MCF 10A (cell line): ENCODE results near the gene POU6F1. TPM values are rescaled to one million over a fixed set of nuclear protein-coding genes. Genes with fewer than 3 reads are reported as not detected.

Experiments
- BruUV-seq: library from RNA; stranded (reverse); fragments of 400-500 nt; replicated peaks from 2 replicates; lab custom pipeline; 2021; lab: Mats Ljungman, UMichigan
- CTCF ChIA-PET: fragments of 300-600 bp; sonication (Branson Sonifier 250); formaldehyde crosslinking; extraction: SDS; loops from one replicate; lab custom pipeline; 2021; ENCODE audit warnings: antibody characterized with exemption, inconsistent platforms; lab: Yijun Ruan, JAX
- POLR2A ChIA-PET: fragments of 300-600, 350-650 bp; sonication (Branson Sonifier 250); formaldehyde crosslinking; extraction: SDS; loops from one replicate; lab custom pipeline; 2020; ENCODE audit warnings: antibody characterized with exemption, inconsistent platforms; lab: Yijun Ruan, JAX
- DNase-seq: peaks from one replicate; pipeline ENCODE4 v3.0.0-alpha.2; 2018; ENCODE audit not compliant: unreplicated experiment
- H3K27ac Mint-ChIP-seq: one replicate; pipeline ENCODE4 v1.8.0; 2022; ENCODE audit warnings: mild to moderate bottlenecking, low read depth, mixed read lengths; ENCODE audit not compliant: unreplicated experiment
- H3K27me3 Mint-ChIP-seq: one replicate; pipeline ENCODE4 v1.8.0; 2022; ENCODE audit warnings: mixed read lengths; ENCODE audit not compliant: insufficient read depth, unreplicated experiment
- H3K36me3 Mint-ChIP-seq: one replicate; pipeline ENCODE4 v1.8.0; 2022; ENCODE audit warnings: mild to moderate bottlenecking, moderate library complexity, mixed read lengths; ENCODE audit not compliant: insufficient read depth, unreplicated experiment
- H3K4me1 Mint-ChIP-seq: one replicate; pipeline ENCODE4 v1.8.0; 2022; ENCODE audit warnings: mixed read lengths; ENCODE audit not compliant: insufficient read depth, unreplicated experiment
- H3K4me3 Mint-ChIP-seq: one replicate; pipeline ENCODE4 v1.8.0; 2022; ENCODE audit warnings: mild to moderate bottlenecking, moderate library complexity, mixed read lengths; ENCODE audit not compliant: unreplicated experiment
- H3K9me3 Mint-ChIP-seq: one replicate; pipeline ENCODE4 v1.8.0; 2022; ENCODE audit warnings: mixed read lengths; ENCODE audit not compliant: unreplicated experiment
- CTCF ChIP-seq: fragments of 200-600 bp; IDR thresholded peaks from one replicate; pipeline ENCODE4 v1.8.0; 2022; ENCODE audit warnings: antibody characterized with exemption, mild to moderate bottlenecking; ENCODE audit not compliant: unreplicated experiment
- intact Hi-C: fragments of 100-400 bp; cut with micrococcal nuclease; formaldehyde crosslinking; loops from 2 replicates; pipeline ENCODE4 v1.14.1; 2022
- total RNA-seq: library from RNA; stranded (reverse); gene quantifications from 2 replicates; pipeline ENCODE4 v1.2.3, GENCODE V29; 2022

The POU6F1 gene
- total RNA-seq, 1 experiment from 2014 or later: 3.0 TPM

GRCh38 chr12:51238037-51238509, 20.2 kb upstream of the POU6F1 start:
- BruUV-seq: no TSS peak
- Mint-ChIP-seq H3K36me3 (peaks cover 50% of the 10 kb centered on the region), H3K27me3 (no peaks in the 10 kb centered on the region)

GRCh38 chr12:51234530-51234929, 16.7 kb upstream of the POU6F1 start:
- BruUV-seq: no TSS peak
- no peak overlapping the region for H3K27ac Mint-ChIP-seq
- no peak for TF ChIP-seq CTCF
- H3K27me3 Mint-ChIP-seq: no peaks in the 10 kb centered on the region
- no peaks in the 10 kb centered on the region for H3K9me3 Mint-ChIP-seq
- H3K36me3 Mint-ChIP-seq: peaks cover 21% of the 10 kb centered on the region
- CTCF ChIA-PET: no interaction called here
- no peak for DNase-seq
- intact Hi-C loops: no loop called here
- no peak overlapping the region for H3K4me3 Mint-ChIP-seq
- POLR2A ChIA-PET: no interaction called here
- peaks cover 7% of the 10 kb centered on the region for H3K4me1 Mint-ChIP-seq

More at GRCh38 chr12:51238037-51238509, 20.2 kb upstream of the POU6F1 start:
- ChIA-PET CTCF (interaction anchor here (1.7 kb wide), 1 partner anchor 9 kb away, joined by 8 read pairs; no protein-coding TSS in a partner anchor), POLR2A (interaction anchor here (0.7 to 2.7 kb wide), 26 partner anchors 9 to 533 kb away, joined by 3 to 38 read pairs (median 7); partner anchors contain the start of genes ATF1, CSRNP2, LETMD1 and POU6F1)
- TF ChIP-seq CTCF: no peak
- no peaks in the 10 kb centered on the region for H3K9me3 Mint-ChIP-seq
- intact Hi-C loops: loop anchor here (5.0 kb wide), 1 partner anchor 191 kb away; the partner anchor contains the start of gene LETMD1
- H3K4me3 Mint-ChIP-seq: peak overlapping the region; percentile 96
- DNase-seq: no peak
- peaks cover 21% of the 10 kb centered on the region for H3K4me1 Mint-ChIP-seq
- peak overlapping the region; percentile 100 for H3K27ac Mint-ChIP-seq

DNA sequence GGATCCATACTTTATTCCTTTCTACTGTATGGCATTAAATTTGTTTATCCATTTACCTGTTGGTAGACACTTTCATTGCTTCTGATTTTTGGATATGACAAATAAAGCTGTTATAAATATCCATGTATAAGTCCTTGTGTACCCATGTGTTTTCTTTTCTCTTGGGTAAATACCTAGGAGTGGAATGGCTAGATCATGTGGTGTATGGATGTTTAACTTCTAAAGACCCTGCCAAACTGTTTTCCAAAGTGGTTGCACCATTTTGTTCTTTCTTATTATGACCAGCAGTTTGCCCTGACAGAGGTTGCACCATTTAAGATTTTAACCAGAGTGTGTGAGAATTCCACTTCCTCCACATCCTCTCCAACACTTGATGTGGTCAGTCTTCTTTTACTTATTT, 14.8 kb upstream of the POU6F1 start:
- Mint-ChIP-seq H3K9me3 (no peaks in the 10 kb centered on the region), H3K4me3 (no peak overlapping the region), H3K4me1 (no peaks in the 10 kb centered on the region), H3K27ac (no peak overlapping the region), H3K36me3 (peaks cover 7% of the 10 kb centered on the region), H3K27me3 (no peaks in the 10 kb centered on the region)
- ChIA-PET POLR2A (interaction anchor here (1.4 kb wide), 1 partner anchor 15 kb away, joined by 3 read pairs; the partner anchor contains the start of gene POU6F1), CTCF (interaction anchor here (0.7 kb wide), 1 partner anchor 1524 kb away, joined by 5 read pairs; no protein-coding TSS in a partner anchor)
- BruUV-seq: no TSS peak
- no peak for DNase-seq
- TF ChIP-seq CTCF: no peak
- intact Hi-C loops: no loop called here

DNA sequence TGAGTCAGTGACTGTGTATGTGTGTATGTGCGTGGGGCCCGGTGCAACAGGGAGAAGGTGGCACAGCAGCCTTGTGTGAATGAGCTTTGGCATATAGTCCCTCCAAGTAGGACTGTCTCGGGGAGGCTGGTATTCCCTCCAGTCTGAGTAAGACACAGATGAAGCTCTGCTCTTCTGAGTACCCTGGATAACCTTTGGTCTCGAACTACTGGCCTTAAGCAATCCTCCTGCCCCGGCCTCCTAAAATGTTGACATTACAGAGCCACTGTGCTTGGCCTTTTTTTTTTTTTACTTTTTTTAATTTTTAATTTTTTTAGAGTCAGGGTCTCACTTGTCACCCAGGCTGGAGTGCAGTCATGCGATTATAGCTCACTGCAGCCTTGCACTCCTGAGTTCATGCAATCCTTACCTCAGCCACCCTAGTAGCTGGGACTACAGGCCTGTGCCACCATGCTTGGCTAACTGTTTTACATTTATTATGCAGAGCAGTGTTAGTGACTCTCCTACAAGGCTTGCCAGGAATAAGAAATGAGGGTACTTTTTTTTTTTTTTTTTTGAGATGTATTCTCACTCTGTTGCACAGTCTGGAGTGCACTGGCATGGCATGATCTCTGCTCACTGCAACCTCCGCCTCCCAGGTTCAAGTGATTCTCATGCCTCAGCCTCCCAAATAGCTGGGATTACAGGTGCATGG, 11.4 kb upstream of the POU6F1 start:
- no peak for TF ChIP-seq CTCF
- CTCF ChIA-PET: interaction anchor here (0.7 to 1.6 kb wide), 4 partner anchors 9 to 184 kb away, joined by 3 to 8 read pairs (median 4); partner anchors contain the start of gene DAZAP2
- Mint-ChIP-seq H3K27me3 (no peaks in the 10 kb centered on the region), H3K9me3 (no peaks in the 10 kb centered on the region), H3K4me1 (no peaks in the 10 kb centered on the region), H3K27ac (no peak overlapping the region), H3K36me3 (no peaks in the 10 kb centered on the region), H3K4me3 (no peak overlapping the region)
- DNase-seq: no peak
- POLR2A ChIA-PET: interaction anchor here (1.4 to 1.6 kb wide), 3 partner anchors 9 to 146 kb away, joined by 3 to 5 read pairs (median 4); partner anchors contain the start of genes DAZAP2 and POU6F1
- intact Hi-C loops: no loop called here
- no TSS peak for BruUV-seq
